CD14-positive monocyte (primary cell): ENCODE measurements around the gene NCAM1. TPM values are rescaled to one million over a fixed set of nuclear protein-coding genes. Genes with fewer than 3 reads are reported as not detected.
A peak's percentile ranks its signal among the peaks of the same experiment; 100 is the strongest.

Experiments
- DNase-seq, 3 donors: peaks; one replicate each; pipeline ENCODE4 v3.0.0-alpha.2; 2011 to 2022
- H2AFZ ChIP-seq: 2 replicates; pipeline ENCODE4 v1.6.0; 2012; ENCODE audit warnings: mild to moderate bottlenecking, low read depth, low read length, inconsistent platforms; ENCODE audit not compliant: insufficient read depth, poor library complexity, severe bottlenecking
- H3K27ac ChIP-seq, 2 donors: 1 replicate in 1 of 2; 2 replicates in 1 of 2; pipeline ENCODE4 v1.5.1; 2012 to 2013; ENCODE audit warnings: low read length in 2 of 2, control low read depth in 1 of 2, inconsistent platforms in 1 of 2, low read depth in 1 of 2, mild to moderate bottlenecking in 1 of 2
- H3K27me3 ChIP-seq, 2 donors: one replicate each; pipeline versions ENCODE4 v1.6.0 to v1.6.1; 2011 to 2013; ENCODE audit warnings: low read length in 2 of 2; ENCODE audit not compliant: control insufficient read depth in 2 of 2, insufficient read depth in 2 of 2
- H3K36me3 ChIP-seq, 2 donors: replicated peaks in 1 of 2; 1 replicate in 1 of 2; 2 replicates in 1 of 2; pipeline versions ENCODE4 v1.5.1 to v1.6.1; 2012 to 2013; ENCODE audit warnings: low read length in 2 of 2, control low read depth in 1 of 2, inconsistent platforms in 1 of 2, mild to moderate bottlenecking in 1 of 2; ENCODE audit not compliant: insufficient read depth in 2 of 2, control insufficient read depth in 1 of 2
- H3K4me1 ChIP-seq, 2 donors: 1 replicate in 1 of 2; 2 replicates in 1 of 2; pipeline versions ENCODE4 v1.5.1 to v1.6.1; 2012 to 2013; ENCODE audit warnings: low read length in 2 of 2, control low read depth in 1 of 2, inconsistent platforms in 1 of 2, mild to moderate bottlenecking in 1 of 2, moderate library complexity in 1 of 2; ENCODE audit not compliant: insufficient read depth in 2 of 2, control insufficient read depth in 1 of 2
- H3K4me2 ChIP-seq: replicated peaks from 2 replicates; pipeline ENCODE3; 2012; ENCODE audit warnings: low read length, moderate library complexity, mild to moderate bottlenecking; ENCODE audit not compliant: poor library complexity, severe bottlenecking; ENCODE audit errors: extremely low read depth
- H3K4me3 ChIP-seq, 3 experiments: fragments of 200-600 bp in 1 of 3; sonication (generic) in 1 of 3; replicated peaks in 1 of 3; 1 replicate in 2 of 3; 2 replicates in 1 of 3; pipeline ENCODE4 v1.5.1; 2011 to 2013; ENCODE audit warnings: low read length in 3 of 3, mild to moderate bottlenecking in 3 of 3, control low read depth in 2 of 3, low read depth in 2 of 3, inconsistent platforms in 1 of 3, moderate library complexity in 1 of 3
- H3K79me2 ChIP-seq: 2 replicates; pipeline ENCODE4 v1.6.0; 2012; ENCODE audit warnings: mild to moderate bottlenecking, control low read depth, inconsistent platforms, low read length, moderate library complexity; ENCODE audit not compliant: insufficient read depth
- H3K9ac ChIP-seq: 2 replicates; pipeline ENCODE4 v1.6.0; 2017; ENCODE audit warnings: low read length, mild to moderate bottlenecking; ENCODE audit not compliant: insufficient read depth, poor library complexity, severe bottlenecking
- H3K9me3 ChIP-seq, 2 donors: replicated peaks in 1 of 2; 1 replicate in 1 of 2; 2 replicates in 1 of 2; pipeline versions ENCODE4 v1.5.1 to v1.6.1; 2012 to 2013; ENCODE audit warnings: low read length in 2 of 2, control low read depth in 1 of 2; ENCODE audit not compliant: control insufficient read depth in 1 of 2, insufficient read depth in 1 of 2
- H4K20me1 ChIP-seq: 2 replicates; pipeline ENCODE4 v1.6.0; 2012; ENCODE audit warnings: mild to moderate bottlenecking, low read length, control low read depth, moderate library complexity; ENCODE audit not compliant: insufficient read depth
- H3K27ac Mint-ChIP-seq, 7 donors: one replicate each; pipeline ENCODE4 v1.8.0; 2020; ENCODE audit warnings: mild to moderate bottlenecking in 7 of 7, mixed read lengths in 7 of 7, moderate library complexity in 6 of 7, inconsistent platforms in 2 of 7
- H3K27me3 Mint-ChIP-seq, 3 donors: one replicate each; pipeline ENCODE4 v1.8.0; 2021 to 2022; ENCODE audit warnings: low read depth in 3 of 3, mild to moderate bottlenecking in 3 of 3, mixed read lengths in 3 of 3, moderate library complexity in 3 of 3, inconsistent platforms in 1 of 3
- H3K36me3 Mint-ChIP-seq, 2 donors: one replicate each; pipeline ENCODE4 v1.8.0; 2020; ENCODE audit warnings: mixed read lengths in 2 of 2, inconsistent platforms in 1 of 2, mild to moderate bottlenecking in 1 of 2
- H3K4me1 Mint-ChIP-seq: one replicate; pipeline ENCODE4 v1.8.0; 2020; ENCODE audit warnings: mild to moderate bottlenecking, mixed read lengths
- H3K4me3 Mint-ChIP-seq, 2 donors: one replicate each; pipeline ENCODE4 v1.8.0; 2020; ENCODE audit warnings: mild to moderate bottlenecking in 2 of 2, mixed read lengths in 2 of 2, moderate library complexity in 1 of 2
- H3K9me3 Mint-ChIP-seq, 7 donors: one replicate each; pipeline ENCODE4 v1.8.0; 2020 to 2022; ENCODE audit warnings: mixed read lengths in 7 of 7, mild to moderate bottlenecking in 6 of 7, moderate library complexity in 6 of 7, inconsistent platforms in 2 of 7
- CTCF ChIP-seq: fragments of 200-600 bp; IDR thresholded peaks from one replicate; pipeline ENCODE4 v1.8.0; 2022; ENCODE audit warnings: antibody characterized with exemption, mild to moderate bottlenecking
- WGBS: methylation state at CpG from one replicate; pipeline ENCODE4 v1.1.5; 2013; ENCODE audit warnings: missing lambda C conversion rate; ENCODE audit not compliant: insufficient coverage; 5-methylcytosine and 5-hydroxymethylcytosine counted together
- intact Hi-C, 2 donors: fragments of 100-400 bp; cut with micrococcal nuclease; formaldehyde crosslinking; loops; one replicate each; pipeline versions ENCODE4 v1.15.0 to v1.15.1; 2023
- polyA plus RNA-seq, 3 donors: library from polyadenylated mRNA; depleted of rRNA in 1 of 3; unstranded in 2 of 3; stranded (reverse) in 1 of 3; fragments of 300-500 nt in 2 of 3; fragments of >200 nt in 1 of 3; fragmentation: Illumina TruSeq in 2 of 3; gene quantifications; 1 replicate in 2 of 3; 2 replicates in 1 of 3; pipeline ENCODE4 v1.2.3, GENCODE V29; 2012 to 2021

NCAM1 gene
- polyA plus RNA-seq, 3 donors: 0.65 to 0.69 TPM; not detected in 1

- H3K79me2 ChIP-seq: no peaks in the 10 kb centered on the region
- no peak overlapping the region for H3K27ac ChIP-seq
- Mint-ChIP-seq H3K27ac (no peak overlapping the region), H3K4me1 (peaks cover 11% of the 10 kb centered on the region), H3K4me3 (no peak overlapping the region), H3K36me3 (peaks cover 0 to 5% of the 10 kb centered on the region in 2 donors), H3K27me3 (peaks cover 0 to 2% (median 0%) of the 10 kb centered on the region in 3 donors), H3K9me3 (peaks cover 0 to 2% (median 0%) of the 10 kb centered on the region in 7 donors)
- H3K4me1 ChIP-seq: peaks cover 11 to 13% of the 10 kb centered on the region in 2 donors
- no CpG with 5 or more reads among the region's 1 CpG for WGBS
- intact Hi-C loops: loop anchor here (10.0 kb wide), 4 partner anchors 459 to 1551 kb away; partner anchors contain the start of genes CLDN25 (in 1 of the 2), PPP2R1B (in 1 of the 2), USP28 (in 1 of the 2) and ZW10 (in 1 of the 2)
- no peaks in the 10 kb centered on the region for H4K20me1 ChIP-seq
- H2AFZ ChIP-seq: no peak overlapping the region
- H3K4me2 ChIP-seq: no peak overlapping the region
- TF ChIP-seq CTCF: no peak
- no peak overlapping the region for H3K9ac ChIP-seq
- no peaks in the 10 kb centered on the region for H3K27me3 ChIP-seq
- H3K9me3 ChIP-seq: no peaks in the 10 kb centered on the region
- no peaks in the 10 kb centered on the region for H3K36me3 ChIP-seq
- no peak for DNase-seq
- no peak overlapping the region for H3K4me3 ChIP-seq
These were observed 355.0 kb downstream of the NCAM1 start for GRCh38 chr11:113316256-113316655.

GRCh38 chr11:113317339-113317738, 356.1 kb downstream of the NCAM1 start:
- H3K36me3 ChIP-seq: no peaks in the 10 kb centered on the region
- TF ChIP-seq CTCF: no peak
- H3K27ac ChIP-seq: no peak overlapping the region
- no peak overlapping the region for H3K4me3 Mint-ChIP-seq
- no peak overlapping the region for H3K9ac ChIP-seq
- peaks cover 0 to 5% of the 10 kb centered on the region in 2 donors for H3K36me3 Mint-ChIP-seq
- peak overlapping the region in 1 of 7 donors; percentile 51 for H3K27ac Mint-ChIP-seq
- intact Hi-C loops: loop anchor here (10.0 kb wide), 4 partner anchors 457 to 1553 kb away; partner anchors contain the start of genes CLDN25 (in 1 of the 2), PPP2R1B (in 1 of the 2), USP28 (in 1 of the 2) and ZW10 (in 1 of the 2)
- H3K9me3 ChIP-seq: no peaks in the 10 kb centered on the region
- DNase-seq: no peak
- H3K4me2 ChIP-seq: no peak overlapping the region
- H3K4me1 Mint-ChIP-seq: peaks cover 11% of the 10 kb centered on the region
- no peaks in the 10 kb centered on the region for H4K20me1 ChIP-seq
- H3K4me3 ChIP-seq: no peak overlapping the region
- H3K27me3 ChIP-seq: no peaks in the 10 kb centered on the region
- H3K4me1 ChIP-seq: peaks cover 11 to 13% of the 10 kb centered on the region in 2 donors
- peaks cover 0 to 2% (median 0%) of the 10 kb centered on the region in 7 donors for H3K9me3 Mint-ChIP-seq
- WGBS: 100% methylated on average over 2 of the region's 2 CpGs
- peaks cover 0 to 2% (median 0%) of the 10 kb centered on the region in 3 donors for H3K27me3 Mint-ChIP-seq
- H3K79me2 ChIP-seq: no peaks in the 10 kb centered on the region
- no peak overlapping the region for H2AFZ ChIP-seq
